HK-2 (cell line): ENCODE measurements around the gene MPP4.
"Not testable (repeated sequence)": the region's sequence is repeated elsewhere in the genome, so short reads cannot be mapped to it uniquely, and the experiment has no call there.

ENCODE experiments used
- DNase-seq: peaks from one replicate; pipeline ENCODE4 v3.0.0-alpha.2; 2018; ENCODE audit not compliant: unreplicated experiment

The MPP4 gene

DNA sequence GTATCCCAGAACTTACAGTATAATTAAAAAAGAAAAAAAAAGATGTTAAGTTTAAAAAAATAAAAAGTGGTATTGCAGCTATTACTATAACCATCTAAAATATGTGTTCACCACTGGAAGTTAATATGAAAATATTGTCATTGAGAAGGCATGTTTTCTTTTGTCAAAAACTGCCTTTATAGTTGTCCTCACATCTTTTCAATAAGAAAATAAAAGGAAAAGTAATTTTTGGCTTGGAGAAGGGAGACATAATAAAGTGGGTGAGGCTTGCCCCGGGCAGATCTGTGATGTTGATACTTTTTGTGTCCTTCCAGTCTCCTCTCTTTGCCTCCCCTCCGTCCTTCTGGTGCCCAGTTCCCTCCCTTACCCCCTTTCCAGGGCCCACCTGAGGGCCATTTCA is 24.9 kb downstream of the MPP4 start:
- no peak for DNase-seq

DNA sequence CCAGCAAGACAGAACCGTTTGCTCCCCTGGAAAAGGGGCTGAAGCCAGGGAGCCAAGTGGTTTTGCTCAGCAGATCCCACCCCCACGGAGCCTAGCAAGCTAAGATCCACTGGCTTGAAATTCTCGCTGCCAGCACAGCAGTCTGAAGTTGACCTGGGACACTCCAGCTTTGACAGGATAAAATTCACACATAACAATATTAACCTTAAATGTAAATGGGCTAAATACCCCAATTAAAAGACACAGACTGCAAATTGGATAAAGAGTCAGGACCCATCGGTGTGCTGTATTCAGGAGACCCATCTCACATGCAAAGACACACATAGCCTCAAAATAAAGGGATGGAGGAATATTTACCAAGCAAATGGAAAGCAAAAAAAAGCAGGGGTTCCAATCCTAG is 27.2 kb downstream of the MPP4 start:
- DNase-seq: not testable (repeated sequence)

DNA sequence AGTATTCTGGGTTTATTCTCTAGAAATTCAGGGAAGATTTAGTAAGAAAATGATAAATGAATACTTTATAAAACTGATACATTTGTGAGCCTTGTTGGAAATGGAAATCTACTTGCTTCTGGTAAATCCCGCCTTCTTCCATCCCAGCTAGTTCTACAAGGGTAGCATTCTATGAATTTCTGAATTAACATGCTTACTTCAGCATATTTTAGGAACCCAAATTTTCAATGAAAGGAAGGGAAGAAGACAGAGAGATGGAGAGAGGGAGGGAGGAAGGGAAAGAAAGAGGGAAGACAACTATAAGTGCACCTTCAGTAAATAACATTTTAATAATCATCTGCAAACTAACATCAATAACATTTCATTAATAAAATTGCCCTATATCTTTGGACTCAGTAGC is 28.6 kb downstream of the MPP4 start:
- no peak for DNase-seq

DNA sequence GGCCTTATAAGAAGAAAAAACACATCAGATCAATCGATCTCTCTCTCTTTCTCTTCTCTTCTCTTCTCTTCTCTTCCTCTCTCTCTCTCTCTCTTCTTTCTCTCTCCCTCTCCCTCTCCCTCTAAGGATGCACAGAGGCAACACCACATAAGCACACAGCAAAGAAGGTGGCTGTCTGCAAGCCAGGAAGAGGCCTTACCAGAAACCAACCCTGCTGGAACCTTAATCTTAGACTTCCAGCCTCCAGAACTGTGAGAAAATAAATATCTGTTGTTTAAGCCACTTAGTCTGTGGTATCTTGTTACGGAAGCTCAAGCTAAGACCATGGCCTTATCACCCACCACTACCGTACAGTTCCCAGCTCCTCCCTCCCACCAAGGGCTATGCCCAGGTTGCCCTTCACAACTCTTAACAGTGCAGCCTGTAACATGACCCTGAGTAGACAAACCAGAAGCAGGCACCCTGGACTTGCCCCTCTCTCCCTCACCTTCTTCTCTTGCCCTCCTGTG is 30.0 kb downstream of the MPP4 start:
- no peak for DNase-seq

DNA sequence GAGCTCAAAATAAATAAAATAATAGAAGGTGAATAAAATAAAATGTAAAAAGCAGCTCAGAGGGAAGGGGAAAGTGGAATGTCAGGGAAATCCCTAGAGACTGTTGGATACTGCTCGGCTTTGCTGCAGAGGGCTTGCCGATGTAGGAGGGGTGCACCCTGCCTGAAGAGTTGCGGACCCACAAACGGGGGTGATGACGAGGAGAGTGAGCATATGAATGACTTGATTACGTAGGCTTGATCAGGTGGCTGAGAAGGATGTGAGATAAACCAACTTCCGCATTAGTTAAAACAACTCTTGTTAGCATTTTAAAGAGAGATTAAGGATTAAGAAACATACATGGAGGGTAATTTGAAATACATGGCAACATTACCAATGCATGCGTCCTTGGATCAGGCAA is 34.1 kb downstream of the MPP4 start:
- no peak for DNase-seq

DNA sequence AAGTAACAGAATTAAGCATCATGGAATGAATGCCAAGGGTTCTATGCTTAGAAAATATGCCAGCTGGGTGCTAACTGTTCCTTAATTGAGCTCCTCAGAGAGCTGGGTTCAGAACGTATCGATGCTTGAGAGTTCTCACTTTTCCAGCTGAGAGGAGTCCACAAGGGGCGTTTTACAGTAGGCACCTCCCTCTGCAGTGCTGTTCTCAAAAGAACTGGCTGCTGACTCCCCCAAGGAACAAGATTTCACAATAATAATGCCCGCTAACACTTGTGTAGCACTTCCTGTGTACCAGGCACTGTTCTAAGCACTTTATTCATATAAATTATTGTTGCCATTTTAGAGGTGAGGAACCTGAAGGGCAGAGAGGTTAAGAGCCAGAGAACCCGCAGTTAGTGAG is 37.1 kb downstream of the MPP4 start:
- DNase-seq: no peak

DNA sequence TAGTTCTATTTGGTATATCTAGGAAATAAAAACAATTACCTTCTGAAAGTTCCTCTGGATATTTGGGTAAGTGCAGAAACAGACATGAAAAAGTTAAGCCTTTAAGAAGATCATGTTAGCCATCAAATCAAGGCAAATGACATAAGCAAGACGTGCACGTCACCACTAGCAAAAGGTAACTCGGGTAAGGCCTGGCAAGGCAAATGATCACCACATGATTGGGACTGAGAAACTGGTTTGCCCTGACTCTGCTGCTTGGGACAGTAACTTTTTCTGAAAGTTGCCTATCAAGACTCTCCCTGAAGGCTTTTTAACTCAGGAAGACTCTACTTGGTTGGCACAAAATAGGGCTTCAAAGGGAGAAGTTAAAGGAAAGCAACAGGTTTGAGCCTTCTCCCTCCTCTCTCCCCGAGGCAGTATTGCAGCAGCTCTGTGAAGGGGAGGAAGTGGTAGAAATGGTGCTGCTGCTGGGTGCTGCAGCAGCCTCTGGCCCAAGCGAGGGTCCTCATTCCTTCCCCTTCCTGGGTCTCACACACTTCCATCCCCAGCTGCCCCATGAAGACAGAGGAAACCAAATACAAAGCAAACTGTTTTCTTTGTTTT is 38.0 kb downstream of the MPP4 start:
- DNase-seq: no peak

DNA sequence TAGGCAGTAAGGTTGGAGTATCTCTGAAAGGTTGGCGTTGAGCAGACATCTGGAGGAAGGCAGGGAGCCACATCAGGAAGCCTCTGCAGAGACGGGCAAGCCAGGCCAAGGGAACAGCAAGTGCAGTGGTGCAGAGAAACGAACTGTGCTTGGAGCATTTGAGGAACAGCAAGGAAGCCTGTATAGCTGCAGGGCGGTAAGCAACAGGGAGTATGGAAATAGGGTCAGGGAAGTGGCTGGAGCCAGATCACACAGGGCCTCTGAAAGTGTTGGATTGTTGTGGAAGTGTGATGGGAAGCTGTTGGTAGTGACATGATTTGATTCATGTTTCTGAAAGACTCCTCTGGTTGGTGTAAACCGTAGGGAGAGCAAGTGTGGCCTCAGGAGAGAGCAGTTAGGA is 41.7 kb downstream of the MPP4 start:
- no peak for DNase-seq

DNA sequence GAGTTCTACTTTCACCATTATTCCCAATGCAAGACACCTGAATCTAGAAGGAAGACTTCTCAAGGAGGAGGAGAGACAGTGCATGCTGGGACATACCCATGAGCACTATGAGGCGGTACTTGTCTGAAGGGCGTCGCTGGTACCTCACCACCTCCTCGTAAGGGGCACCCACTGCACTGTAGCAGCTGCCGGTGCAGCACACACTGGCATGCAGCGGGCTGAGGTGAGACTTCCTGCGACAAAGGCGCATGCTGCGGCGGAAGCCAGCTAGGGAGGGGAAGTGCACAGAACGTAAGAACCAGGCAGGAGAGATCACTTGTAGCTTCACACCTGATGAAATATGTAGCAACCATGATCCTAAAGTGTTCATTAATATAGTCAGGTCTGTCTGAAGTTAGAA is 42.3 kb downstream of the MPP4 start:
- DNase-seq: no peak

DNA sequence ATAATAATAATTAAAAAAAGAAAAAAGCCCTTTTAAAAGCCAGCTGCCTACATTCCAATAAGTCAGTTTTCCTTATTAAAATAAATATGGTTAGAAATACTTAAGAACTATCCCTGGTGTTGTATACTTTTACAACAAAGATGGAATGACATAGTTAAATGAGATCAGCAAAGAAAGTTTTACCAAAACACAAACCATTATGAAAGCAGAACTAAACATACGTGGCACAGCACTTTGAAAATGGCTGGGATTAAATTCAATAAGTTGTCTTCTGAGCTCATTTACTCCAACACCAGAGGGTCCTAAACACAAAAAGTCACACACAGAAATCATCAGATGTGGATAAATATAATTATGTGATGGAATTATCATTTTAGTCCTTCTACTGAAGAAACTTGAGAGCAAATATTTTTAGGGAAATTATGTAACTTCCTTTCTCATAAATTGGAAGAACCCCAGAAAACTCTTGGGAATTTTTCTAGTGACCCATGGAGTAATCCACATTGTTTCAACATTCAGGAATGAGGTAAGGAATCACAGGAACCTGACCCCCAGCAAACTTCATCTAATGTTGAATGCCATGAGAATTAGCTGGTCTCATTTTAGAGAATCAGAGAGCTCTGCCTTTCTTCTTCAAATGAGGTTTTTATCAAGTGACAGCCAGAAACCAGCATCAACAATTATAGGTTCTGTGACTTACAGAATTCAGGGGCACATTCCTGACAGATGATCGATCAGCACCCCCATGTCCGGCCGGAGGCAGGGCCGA is 43.6 kb downstream of the MPP4 start:
- no peak for DNase-seq

DNA sequence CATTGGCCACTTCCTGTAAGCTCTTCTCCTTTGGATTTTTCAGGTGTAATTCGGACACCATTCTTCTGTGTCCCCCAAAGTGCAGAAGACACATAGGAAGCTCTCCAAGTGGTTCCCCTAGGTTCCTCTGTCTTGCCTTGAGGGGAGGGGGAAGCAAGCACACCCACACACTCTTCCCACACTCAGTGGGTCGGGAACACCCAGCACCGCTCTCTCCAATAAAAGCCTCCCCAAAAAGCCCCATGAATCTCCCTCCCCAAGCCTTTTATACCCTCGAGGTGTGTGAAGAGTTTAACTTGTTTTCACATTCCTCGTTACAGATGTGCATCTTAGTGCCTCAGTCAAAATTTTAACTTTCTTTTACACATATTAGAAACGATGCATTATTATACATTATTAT is 45.2 kb downstream of the MPP4 start:
- DNase-seq: no peak

DNA sequence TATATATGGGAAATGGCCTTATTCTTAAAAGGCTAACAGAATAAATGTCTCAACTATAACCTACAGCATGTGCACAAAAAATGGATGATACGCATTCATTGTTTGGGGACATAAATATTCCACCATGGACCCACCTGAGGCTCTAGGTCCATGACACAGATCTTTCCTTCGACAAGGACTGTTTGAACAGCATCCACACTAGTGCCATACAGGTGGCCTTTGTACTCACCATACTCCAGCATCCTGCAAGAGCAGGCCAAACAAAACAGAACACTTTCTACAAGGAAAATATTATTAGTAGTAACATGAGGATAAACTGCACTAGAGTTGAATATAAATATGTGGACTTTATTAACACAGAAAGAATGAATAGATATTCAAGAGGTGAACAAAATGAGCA is 49.0 kb downstream of the MPP4 start:
- no peak for DNase-seq

DNA sequence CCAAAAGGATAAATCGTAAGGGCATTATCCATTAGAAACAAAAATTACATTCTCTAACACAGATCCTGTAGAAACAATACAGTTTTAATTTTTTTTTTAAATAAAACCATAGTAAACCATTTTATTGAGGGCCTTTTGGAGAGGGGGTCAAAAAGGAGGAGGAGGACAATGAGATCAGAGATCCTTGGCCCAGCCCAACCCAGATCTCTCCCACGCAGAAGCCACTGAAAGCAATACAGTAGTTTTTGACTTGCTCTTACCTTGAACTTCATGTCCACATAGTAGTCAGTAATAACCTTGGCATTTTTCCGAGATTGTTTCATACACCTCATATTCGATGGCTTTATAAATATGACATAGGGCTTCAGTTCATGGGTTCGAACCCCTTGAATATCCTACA is 51.0 kb downstream of the MPP4 start:
- DNase-seq: no peak

DNA sequence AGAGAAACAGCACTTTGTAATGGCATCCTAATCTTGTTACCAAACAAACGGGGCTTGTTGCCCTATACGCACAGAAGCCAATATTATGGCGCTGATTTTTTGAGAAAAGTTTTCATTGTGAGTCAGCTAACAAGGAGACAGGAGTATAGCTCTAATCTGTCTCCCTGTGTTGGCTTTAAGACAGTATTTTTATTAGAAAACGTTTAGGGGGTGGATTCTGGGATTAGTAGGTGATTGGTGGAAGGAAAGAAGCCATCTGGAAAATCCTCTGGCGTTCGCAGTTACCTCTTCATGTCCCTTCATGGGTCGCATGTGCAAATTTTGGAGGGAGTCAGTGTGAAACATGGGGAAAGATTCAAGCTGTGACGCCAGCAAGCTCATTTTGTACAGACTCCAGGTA is 54.4 kb downstream of the MPP4 start:
- DNase-seq: no peak

DNA sequence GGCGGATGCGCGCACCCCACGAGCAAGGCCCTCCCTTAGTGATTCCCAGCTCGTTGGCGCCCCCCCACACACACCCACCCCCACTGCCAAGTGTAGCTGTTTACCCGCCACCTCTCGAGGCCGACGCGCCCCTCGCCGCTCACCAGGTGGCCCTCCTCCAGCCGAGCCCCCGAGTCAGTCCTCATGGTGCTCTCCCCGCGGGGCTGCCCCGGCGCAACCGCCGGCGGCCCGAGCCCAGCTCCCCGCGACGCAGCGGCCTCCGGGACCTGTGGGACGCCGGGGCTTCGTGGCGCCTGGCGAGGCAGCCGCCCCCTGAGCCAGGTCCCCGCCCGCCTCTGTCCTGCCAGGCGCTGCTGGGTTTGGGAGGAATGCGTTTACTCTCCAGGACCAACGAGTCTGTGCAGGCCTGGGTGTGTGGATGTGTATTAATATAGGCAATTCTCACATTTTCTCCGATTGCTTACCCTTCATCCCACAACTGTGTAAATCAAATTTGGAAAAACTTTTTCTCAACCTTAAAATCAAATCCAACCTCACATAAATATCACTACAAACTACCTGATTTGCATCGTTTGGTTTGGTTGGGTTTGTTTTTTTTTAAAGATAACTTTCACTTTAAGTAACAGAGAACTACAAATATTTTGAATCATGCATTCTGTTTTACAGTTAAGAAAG is 55.1 kb downstream of the MPP4 start, which contains the start of gene TMEM237:
TMEM237 (minus strand) TSS at position 288 of the 675 bp plus-strand sequence; CDS start at position 185, 103 bp downstream.
- DNase-seq: peak; percentile 51

DNA sequence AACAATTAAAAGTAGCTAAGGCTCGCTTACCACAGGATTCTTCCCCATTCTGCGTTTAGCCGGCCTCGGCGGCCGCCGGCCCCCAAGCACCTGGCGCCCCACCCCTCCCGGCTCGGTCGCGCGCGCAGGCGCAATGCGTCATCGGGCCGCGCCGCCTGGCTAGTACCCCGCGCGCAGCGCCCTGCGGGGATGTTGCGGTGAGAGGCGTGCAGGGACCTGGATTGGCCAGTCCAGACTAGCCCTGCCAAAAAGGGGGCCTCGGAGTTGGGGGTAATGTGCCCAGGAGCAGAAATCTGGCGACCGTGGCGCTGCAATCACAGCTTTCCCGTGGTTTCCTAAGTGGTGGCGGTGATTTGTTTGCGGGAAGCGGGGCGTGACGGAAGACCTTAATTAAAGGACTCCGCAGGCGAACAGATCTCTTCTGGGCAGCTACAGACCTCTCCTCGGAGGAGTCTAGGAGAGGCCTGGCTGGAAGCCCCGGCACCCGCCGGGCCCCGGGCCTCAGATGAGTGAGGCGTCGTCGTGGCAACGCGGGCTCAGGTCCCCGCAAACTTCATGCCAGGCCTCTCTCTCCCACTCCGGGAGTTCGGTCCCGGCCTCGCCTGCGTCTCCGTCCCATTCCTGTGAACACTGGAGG is 55.7 kb downstream of the MPP4 start:
- peak; percentile 79 for DNase-seq

DNA sequence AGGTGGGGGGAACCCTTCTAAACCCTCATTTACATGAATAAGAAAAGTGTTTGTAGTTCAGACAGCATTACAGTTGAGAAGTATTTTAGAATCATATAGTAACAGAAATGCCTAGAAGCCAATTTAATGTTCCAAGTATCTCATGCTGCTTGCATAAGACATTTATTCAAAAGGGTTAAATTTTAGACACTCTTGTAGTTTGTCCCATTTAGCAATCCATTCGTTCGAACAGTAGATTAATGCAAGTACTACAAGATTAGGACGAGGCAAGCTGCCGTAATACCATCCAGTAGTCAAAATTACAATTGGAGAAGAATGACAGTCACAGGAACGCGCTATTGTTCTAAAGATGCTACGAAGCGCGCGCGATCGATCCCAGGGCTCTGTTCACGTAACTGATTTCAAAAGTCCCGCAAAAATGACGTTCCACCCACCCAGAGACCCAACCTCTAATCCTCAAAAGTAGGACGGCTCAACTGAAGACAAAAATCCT is 56.3 kb downstream of the MPP4 start:
- DNase-seq: no peak

DNA sequence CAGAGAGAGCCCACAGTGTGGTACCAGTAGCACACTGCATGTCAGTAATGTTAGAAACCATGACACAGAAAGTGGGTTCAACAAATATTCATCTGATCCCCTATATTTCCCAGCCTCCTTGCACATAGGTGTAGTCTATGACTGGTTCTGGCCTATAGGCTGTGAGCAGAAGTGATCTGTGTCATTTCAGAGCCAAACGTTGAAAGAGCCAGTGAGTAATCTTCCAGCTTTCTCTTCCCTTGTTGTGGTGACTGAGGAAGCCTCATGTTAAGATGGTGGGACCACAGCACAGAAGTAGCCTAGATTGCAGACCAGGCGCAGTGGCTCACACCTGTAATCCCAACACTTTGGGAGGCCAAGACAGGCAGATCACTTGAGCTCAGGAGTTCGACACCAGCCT is 59.2 kb downstream of the MPP4 start:
- no peak for DNase-seq

DNA sequence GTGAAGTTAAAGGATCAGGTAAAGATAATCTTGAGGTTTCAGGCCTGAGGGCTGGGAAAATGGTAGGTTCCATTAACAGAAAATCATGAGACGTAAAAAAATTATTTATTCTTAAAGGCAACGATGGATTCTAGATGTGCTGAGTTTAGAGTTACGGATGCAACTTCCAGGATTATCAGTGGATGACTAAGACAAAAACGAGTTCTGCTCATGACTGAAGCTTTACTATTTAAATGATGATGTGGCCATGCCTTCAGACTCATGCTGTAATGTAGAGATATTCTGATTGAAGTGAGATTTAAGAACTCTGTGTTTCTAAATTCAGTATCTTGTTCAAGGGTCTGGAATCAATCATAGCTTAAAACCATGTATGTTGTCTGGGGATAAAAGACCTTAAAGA is 60.1 kb downstream of the MPP4 start:
- no peak for DNase-seq

DNA sequence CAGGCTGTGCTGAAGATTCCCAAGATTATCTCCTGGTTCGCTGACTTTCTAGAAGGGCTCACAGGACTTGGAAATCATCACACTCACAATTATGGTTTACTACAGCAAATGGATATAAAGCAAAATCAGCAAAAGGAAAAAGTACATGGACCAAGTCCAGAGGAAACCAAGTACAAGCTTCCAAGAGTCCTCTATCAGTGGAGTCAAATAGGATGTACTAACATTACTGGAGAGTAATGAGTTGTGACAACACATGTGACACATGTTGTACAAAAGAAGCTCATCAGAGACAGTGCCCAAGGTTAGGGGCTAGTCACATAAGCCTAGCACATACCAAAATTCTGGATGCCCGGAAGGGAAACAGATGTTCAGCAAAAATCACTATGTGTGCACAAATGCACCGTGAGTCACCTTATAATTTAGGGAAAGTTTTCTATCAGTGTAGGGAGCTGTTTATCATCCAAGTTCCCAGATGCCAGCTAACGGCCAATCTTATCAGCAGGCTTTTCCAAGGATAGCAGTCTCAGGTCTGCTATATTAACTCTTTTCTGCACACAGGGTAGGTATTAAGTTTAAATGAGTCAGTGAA is 64.7 kb downstream of the MPP4 start:
- no peak for DNase-seq

DNA sequence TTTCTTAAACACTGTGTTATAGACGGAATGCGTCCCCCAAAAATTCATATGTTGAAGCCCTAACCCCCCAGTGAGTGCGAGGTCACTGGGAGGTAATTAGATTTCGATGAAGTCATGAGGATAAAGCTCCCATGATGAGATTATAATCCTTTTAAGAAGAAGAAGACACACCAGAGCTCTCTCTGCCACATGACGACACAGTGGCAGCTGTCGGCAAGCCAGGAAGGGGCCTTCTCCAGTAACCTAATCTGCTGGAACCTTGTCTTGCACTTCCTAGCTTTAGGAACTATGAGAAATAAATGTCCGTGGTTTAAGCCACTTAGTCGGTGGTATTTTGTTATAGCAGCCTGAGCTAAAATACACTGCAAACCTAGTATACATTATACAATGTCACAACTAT is 67.4 kb downstream of the MPP4 start:
- no peak for DNase-seq

DNA sequence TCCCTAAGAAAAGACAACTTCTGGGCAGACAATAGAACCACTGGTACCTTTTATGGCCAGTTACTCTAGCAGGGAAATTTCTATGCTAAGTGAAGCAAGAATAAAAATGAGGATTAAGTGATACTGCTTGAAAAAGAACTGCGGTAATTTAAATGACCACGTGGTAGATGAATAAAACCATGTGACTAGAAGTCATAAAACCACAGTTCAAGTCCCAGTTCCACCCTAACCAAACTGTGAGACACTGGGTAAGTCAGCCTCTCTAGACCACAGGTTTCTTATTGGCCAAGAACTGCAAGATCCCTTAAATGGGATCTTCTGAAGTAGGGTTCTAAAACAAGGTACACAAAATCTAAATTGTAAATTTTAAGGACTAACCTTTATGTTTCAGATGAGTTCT is 67.9 kb downstream of the MPP4 start:
- DNase-seq: no peak
